Prostate gland (tissue), 2 donors: Measurements from ENCODE around the gene CDH13. TPM values are rescaled to one million over a fixed set of nuclear protein-coding genes. Genes with fewer than 3 reads are reported as not detected.

ENCODE experiments used
- DNase-seq: peaks from one replicate; pipeline ENCODE4 v3.0.0-alpha.2; 2019; ENCODE audit warnings: low spot score
- H3K27ac ChIP-seq, 2 donors: fragments of 200-600 bp; sonication (generic); 2 replicates each; pipeline ENCODE4 v1.5.1; 2017 to 2019
- H3K27me3 ChIP-seq: fragments of 200-600 bp; sonication (generic); replicated peaks from 2 replicates; pipeline ENCODE4 v1.5.1; 2019; ENCODE audit not compliant: insufficient read depth
- H3K36me3 ChIP-seq, 2 donors: fragments of 200-600 bp; sonication (generic); 1 replicate in 1 of 2; 2 replicates in 1 of 2; pipeline versions ENCODE4 v1.5.1 to v1.8.1; 2017 to 2019
- H3K4me1 ChIP-seq: fragments of 200-600 bp; sonication (generic); replicated peaks from 2 replicates; pipeline ENCODE4 v1.5.1; 2019
- H3K4me3 ChIP-seq, 2 donors: fragments of 200-600 bp; sonication (generic); 2 replicates each; pipeline ENCODE4 v1.5.1; 2017 to 2019
- H3K9me3 ChIP-seq: fragments of 200-600 bp; sonication (generic); 2 replicates; pipeline ENCODE4 v1.5.1; 2017
- CTCF ChIP-seq, 4 experiments: fragments of 200-600 bp in 2 of 4; fragments of 450-650 bp in 2 of 4; sonication (generic) in 2 of 4; IDR thresholded peaks; 1 replicate in 3 of 4; 2 replicates in 1 of 4; pipeline ENCODE4 v1.5.1; 2016 to 2019; ENCODE audit warnings: antibody characterized with exemption in 4 of 4, mild to moderate bottlenecking in 2 of 4, moderate library complexity in 2 of 4
- POLR2A ChIP-seq: fragments of 450-650 bp; IDR thresholded peaks from one replicate; pipeline ENCODE4 v1.6.1; 2016; ENCODE audit warnings: antibody characterized with exemption, mild to moderate bottlenecking
- POLR2AphosphoS5 ChIP-seq: sonication (generic); formaldehyde crosslinking; IDR thresholded peaks from one replicate; pipeline ENCODE4 v1.6.1; 2017; ENCODE audit warnings: antibody characterized with exemption
- WGBS: methylation state at CpG from one replicate; pipeline ENCODE4 v1.1.5; 2018; 5-methylcytosine and 5-hydroxymethylcytosine counted together
- intact Hi-C: fragments of 100-400 bp; cut with DNase I; formaldehyde crosslinking; loops from one replicate; pipeline ENCODE4 v1.14.2; 2022
- total RNA-seq, 2 donors: library from RNA; depleted of rRNA; stranded (reverse); fragments of >200 nt; gene quantifications; one replicate each; pipeline ENCODE4 v1.1.0, GENCODE V29; 2016

CDH13 gene
- total RNA-seq, 2 donors from 2014 or later: 20.6 to 23.0 TPM

GRCh38 chr16:82953517-82953916, 326.7 kb downstream of the CDH13 start:
- DNase-seq: no peak
- Histone ChIP-seq H3K4me1 (no peaks in the 10 kb centered on the region), H3K27me3 (no peaks in the 10 kb centered on the region), H3K27ac (no peak overlapping the region), H3K9me3 (no peaks in the 10 kb centered on the region), H3K4me3 (no peak overlapping the region), H3K36me3 (no peaks in the 10 kb centered on the region)
- WGBS: 53% methylated on average over 2 of the region's 2 CpGs
- intact Hi-C loops: no loop called here
- no peak for TF ChIP-seq POLR2A
- no peak for TF ChIP-seq CTCF (IDR thresholded peaks at IDR 0.05)
- no peak for TF ChIP-seq POLR2AphosphoS5

GRCh38 chr16:82954224-82954929, 327.6 kb downstream of the CDH13 start:
- intact Hi-C loops: no loop called here
- Histone ChIP-seq H3K4me3 (no peak overlapping the region), H3K27ac (no peak overlapping the region), H3K36me3 (no peaks in the 10 kb centered on the region), H3K4me1 (no peaks in the 10 kb centered on the region), H3K27me3 (no peaks in the 10 kb centered on the region), H3K9me3 (no peaks in the 10 kb centered on the region)
- WGBS: 89% methylated on average over 8 of the region's 8 CpGs
- TF ChIP-seq POLR2A: no peak
- no peak for TF ChIP-seq POLR2AphosphoS5
- no peak for TF ChIP-seq CTCF (IDR thresholded peaks at IDR 0.05)
- no peak for DNase-seq

GRCh38 chr16:82955741-82956348, 329.1 kb downstream of the CDH13 start:
- Histone ChIP-seq H3K9me3 (no peaks in the 10 kb centered on the region), H3K27ac (no peak overlapping the region), H3K4me3 (no peak overlapping the region), H3K27me3 (no peaks in the 10 kb centered on the region), H3K36me3 (no peaks in the 10 kb centered on the region), H3K4me1 (no peaks in the 10 kb centered on the region)
- intact Hi-C loops: no loop called here
- no peak for DNase-seq
- TF ChIP-seq CTCF (IDR thresholded peaks at IDR 0.05): no peak
- WGBS: 81% methylated on average over 3 of the region's 3 CpGs

GRCh38 chr16:82957212-82957611, 330.4 kb downstream of the CDH13 start:
- WGBS: 84% methylated on average over 3 of the region's 3 CpGs
- Histone ChIP-seq H3K4me3 (no peak overlapping the region), H3K27me3 (no peaks in the 10 kb centered on the region), H3K27ac (no peak overlapping the region), H3K36me3 (no peaks in the 10 kb centered on the region), H3K4me1 (no peaks in the 10 kb centered on the region), H3K9me3 (no peaks in the 10 kb centered on the region)
- no peak for TF ChIP-seq POLR2AphosphoS5
- TF ChIP-seq CTCF (IDR thresholded peaks at IDR 0.05): no peak
- no peak for TF ChIP-seq POLR2A
- intact Hi-C loops: no loop called here
- DNase-seq: no peak

GRCh38 chr16:82960918-82961317, 334.1 kb downstream of the CDH13 start:
- H3K27ac ChIP-seq: no peak overlapping the region
- H3K4me3 ChIP-seq: no peak overlapping the region
- WGBS: 88% methylated on average over 10 of the region's 10 CpGs
- no peaks in the 10 kb centered on the region for H3K9me3 ChIP-seq
- DNase-seq: no peak
- no peaks in the 10 kb centered on the region for H3K4me1 ChIP-seq
- intact Hi-C loops: no loop called here
- H3K36me3 ChIP-seq: no peaks in the 10 kb centered on the region
- H3K27me3 ChIP-seq: no peaks in the 10 kb centered on the region
- no peak for TF ChIP-seq POLR2AphosphoS5
- TF ChIP-seq CTCF (IDR thresholded peaks at IDR 0.05): no peak
- TF ChIP-seq POLR2A: no peak
